SU-DHL-6 (cell line): ENCODE results near the gene EVA1C.

ENCODE experiments used
- H2AFZ ChIP-seq: fragments of 200-600 bp; sonication (generic); 2 replicates; pipeline ENCODE4 v1.6.1; 2014; ENCODE audit warnings: low read depth, mild to moderate bottlenecking, moderate library complexity, mixed read lengths, antibody characterized with exemption, low read length; ENCODE audit not compliant: severe bottlenecking
- H3F3A ChIP-seq: fragments of 200-600 bp; shearing (Covaris generic); 2 replicates; pipeline ENCODE4 v1.6.0; 2016; ENCODE audit warnings: antibody characterized with exemption, mild to moderate bottlenecking; ENCODE audit not compliant: insufficient read depth
- H3K27ac ChIP-seq: fragments of 200-600 bp; sonication (generic); 2 replicates; pipeline ENCODE4 v1.5.1; 2016; ENCODE audit warnings: low read depth, mild to moderate bottlenecking, low read length, moderate library complexity, mixed read lengths
- H3K27me3 ChIP-seq: fragments of 200-600 bp; sonication (generic), shearing (Covaris generic); 2 replicates; pipeline ENCODE4 v1.6.0; 2014; ENCODE audit warnings: mild to moderate bottlenecking, low read length
- H3K36me3 ChIP-seq: fragments of 200-600 bp; sonication (generic); 2 replicates; pipeline ENCODE4 v1.6.1; 2014; ENCODE audit warnings: mild to moderate bottlenecking, low read length, mixed read lengths
- H3K4me2 ChIP-seq: fragments of 300-600, 200-600 bp; shearing (Covaris generic), sonication (generic); 2 replicates; pipeline ENCODE4 v1.6.0; 2014; ENCODE audit warnings: low read length, low read depth, mild to moderate bottlenecking; ENCODE audit not compliant: poor library complexity, severe bottlenecking
- H3K4me3 ChIP-seq: fragments of 200-600 bp; sonication (generic); 2 replicates; pipeline ENCODE4 v1.5.1; 2014; ENCODE audit warnings: antibody characterized with exemption, low read length, mild to moderate bottlenecking, mixed read lengths; ENCODE audit not compliant: insufficient read depth, poor library complexity, severe bottlenecking
- H3K79me2 ChIP-seq: fragments of 200-600 bp; sonication (generic); 2 replicates; pipeline ENCODE4 v1.6.1; 2014; ENCODE audit warnings: mild to moderate bottlenecking, low read length, moderate library complexity; ENCODE audit not compliant: insufficient read depth
- H3K9ac ChIP-seq: fragments of 200-600 bp; sonication (generic); 2 replicates; pipeline ENCODE4 v1.7.0; 2014; ENCODE audit warnings: mild to moderate bottlenecking, low read length
- H3K9me2 ChIP-seq: fragments of 200-600 bp; sonication (generic); replicated peaks from 2 replicates; pipeline ENCODE4 v1.6.1; 2014; ENCODE audit warnings: low read length; ENCODE audit not compliant: insufficient read depth
- H3K9me3 ChIP-seq: fragments of 200-600 bp; sonication (generic); 2 replicates; pipeline ENCODE4 v1.6.1; 2014; ENCODE audit warnings: low read length, mixed read lengths; ENCODE audit not compliant: insufficient read depth
- H4K20me1 ChIP-seq: fragments of 200-600 bp; sonication (generic); 2 replicates; pipeline ENCODE4 v1.6.1; 2014; ENCODE audit warnings: low read depth, mild to moderate bottlenecking, antibody characterized with exemption, low read length, moderate library complexity, mixed read lengths
- EZH2phosphoT487 ChIP-seq: fragments of 200-600 bp; sonication (generic), shearing (Covaris generic); conservative IDR thresholded peaks from 2 replicates; pipeline ENCODE4 v1.6.1; 2018; ENCODE audit warnings: mild to moderate bottlenecking, antibody characterized with exemption, low read length, moderate library complexity, mixed read lengths
- TF ChIP-seq, protein P1 (sequence below): fragments of 200-600 bp; sonication (generic); IDR thresholded peaks from one replicate; pipeline ENCODE4 v1.5.1; 2017; ENCODE audit warnings: antibody characterized with exemption, mild to moderate bottlenecking, low read length, moderate library complexity; ENCODE audit not compliant: insufficient read depth, poor library complexity, severe bottlenecking

The EVA1C gene

DNA sequence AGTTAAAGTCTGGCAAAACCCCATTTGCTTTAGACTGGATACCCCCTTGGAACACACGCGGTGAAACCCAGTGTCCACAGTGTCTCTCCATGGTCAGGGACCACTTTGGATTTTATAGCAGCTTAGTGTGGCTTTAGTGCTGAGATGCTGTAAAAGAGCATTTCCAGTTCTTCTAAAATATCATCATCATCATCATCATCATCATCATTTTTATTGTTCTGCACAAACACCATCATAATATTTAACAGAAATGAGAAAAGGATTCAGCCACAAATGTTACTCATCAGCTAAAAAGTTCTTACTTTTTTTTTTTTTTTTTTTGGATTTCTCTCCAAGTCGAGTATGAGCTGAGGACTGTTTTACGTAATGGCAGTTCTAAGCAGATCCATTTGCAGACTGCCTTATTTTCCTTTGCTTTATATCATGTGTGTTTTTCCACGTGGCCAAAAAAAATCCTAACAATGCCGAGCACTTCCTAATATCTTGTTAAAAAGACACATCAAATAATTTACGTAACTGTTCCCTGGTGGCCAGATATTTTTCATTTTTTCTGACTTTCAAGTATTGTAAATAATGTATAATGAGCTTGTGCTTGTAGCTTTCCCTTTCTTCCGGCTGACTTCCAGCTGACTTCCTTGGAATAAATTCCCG, 62.8 kb downstream of the EVA1C start:
- no peaks in the 10 kb centered on the region for H3F3A ChIP-seq

DNA sequence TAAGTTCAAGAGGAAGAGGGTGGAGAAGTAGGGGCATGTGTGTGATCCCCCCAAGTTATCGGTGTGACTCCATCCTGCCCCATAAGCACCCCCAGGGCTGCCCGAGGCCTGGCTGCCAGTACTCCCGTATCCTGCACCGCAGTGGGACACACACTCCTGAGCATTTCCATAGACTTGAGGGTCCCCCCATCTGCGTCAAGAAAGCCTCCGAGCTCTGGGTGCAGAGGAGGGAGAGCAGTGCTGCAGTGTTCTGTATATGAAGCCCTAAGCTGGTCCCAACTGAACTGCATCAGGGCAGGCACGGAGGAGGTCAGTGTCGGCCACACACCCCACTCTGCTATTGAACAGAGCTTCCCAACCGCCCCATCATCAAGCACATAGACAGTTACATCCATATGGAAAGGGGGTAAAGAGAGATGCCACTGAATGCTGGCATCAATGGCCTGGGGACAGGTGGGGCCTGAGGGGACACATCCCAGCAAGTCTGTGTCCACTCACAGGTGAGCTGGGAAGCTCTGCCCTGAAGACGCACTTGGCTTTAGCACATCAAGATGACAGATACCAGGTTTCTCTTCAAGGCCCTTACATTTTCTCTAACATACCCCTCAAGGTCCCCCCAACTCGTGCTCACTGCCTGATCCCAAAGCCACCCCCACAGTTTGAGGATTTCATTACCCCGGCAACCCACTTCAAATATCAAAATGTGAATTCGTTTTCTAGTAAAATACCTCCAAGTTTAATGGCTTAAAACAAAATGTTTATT, 64.3 kb downstream of the EVA1C start:
- no peaks in the 10 kb centered on the region for H3K27me3 ChIP-seq
- H3K4me2 ChIP-seq = no peak overlapping the region
- no peak overlapping the region for H2AFZ ChIP-seq
- no peak overlapping the region for H3K4me3 ChIP-seq
- H4K20me1 ChIP-seq = no peaks in the 10 kb centered on the region
- no peaks in the 10 kb centered on the region for H3F3A ChIP-seq
- H3K27ac ChIP-seq = no peak overlapping the region
- H3K79me2 ChIP-seq = no peaks in the 10 kb centered on the region
- H3K9me3 ChIP-seq = no peaks in the 10 kb centered on the region
- no peaks in the 10 kb centered on the region for H3K36me3 ChIP-seq
- no peaks in the 10 kb centered on the region for H3K9me2 ChIP-seq
- H3K9ac ChIP-seq = no peak overlapping the region
- TF ChIP-seq, protein P1, sequence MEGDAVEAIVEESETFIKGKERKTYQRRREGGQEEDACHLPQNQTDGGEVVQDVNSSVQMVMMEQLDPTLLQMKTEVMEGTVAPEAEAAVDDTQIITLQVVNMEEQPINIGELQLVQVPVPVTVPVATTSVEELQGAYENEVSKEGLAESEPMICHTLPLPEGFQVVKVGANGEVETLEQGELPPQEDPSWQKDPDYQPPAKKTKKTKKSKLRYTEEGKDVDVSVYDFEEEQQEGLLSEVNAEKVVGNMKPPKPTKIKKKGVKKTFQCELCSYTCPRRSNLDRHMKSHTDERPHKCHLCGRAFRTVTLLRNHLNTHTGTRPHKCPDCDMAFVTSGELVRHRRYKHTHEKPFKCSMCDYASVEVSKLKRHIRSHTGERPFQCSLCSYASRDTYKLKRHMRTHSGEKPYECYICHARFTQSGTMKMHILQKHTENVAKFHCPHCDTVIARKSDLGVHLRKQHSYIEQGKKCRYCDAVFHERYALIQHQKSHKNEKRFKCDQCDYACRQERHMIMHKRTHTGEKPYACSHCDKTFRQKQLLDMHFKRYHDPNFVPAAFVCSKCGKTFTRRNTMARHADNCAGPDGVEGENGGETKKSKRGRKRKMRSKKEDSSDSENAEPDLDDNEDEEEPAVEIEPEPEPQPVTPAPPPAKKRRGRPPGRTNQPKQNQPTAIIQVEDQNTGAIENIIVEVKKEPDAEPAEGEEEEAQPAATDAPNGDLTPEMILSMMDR = no peak
- no peak for TF ChIP-seq EZH2phosphoT487

More for the DNA sequence above, 62.8 kb downstream of the EVA1C start:
- H4K20me1 ChIP-seq = no peaks in the 10 kb centered on the region
- no peak overlapping the region for H2AFZ ChIP-seq
- no peaks in the 10 kb centered on the region for H3K9me3 ChIP-seq
- no peak overlapping the region for H3K9ac ChIP-seq
- no peak for TF ChIP-seq EZH2phosphoT487
- TF ChIP-seq, protein P1 = no peak
- no peaks in the 10 kb centered on the region for H3K36me3 ChIP-seq
- H3K27ac ChIP-seq = no peak overlapping the region
- H3K4me3 ChIP-seq = no peak overlapping the region
- no peaks in the 10 kb centered on the region for H3K9me2 ChIP-seq
- no peaks in the 10 kb centered on the region for H3K79me2 ChIP-seq
- no peaks in the 10 kb centered on the region for H3K27me3 ChIP-seq
- no peak overlapping the region for H3K4me2 ChIP-seq

DNA sequence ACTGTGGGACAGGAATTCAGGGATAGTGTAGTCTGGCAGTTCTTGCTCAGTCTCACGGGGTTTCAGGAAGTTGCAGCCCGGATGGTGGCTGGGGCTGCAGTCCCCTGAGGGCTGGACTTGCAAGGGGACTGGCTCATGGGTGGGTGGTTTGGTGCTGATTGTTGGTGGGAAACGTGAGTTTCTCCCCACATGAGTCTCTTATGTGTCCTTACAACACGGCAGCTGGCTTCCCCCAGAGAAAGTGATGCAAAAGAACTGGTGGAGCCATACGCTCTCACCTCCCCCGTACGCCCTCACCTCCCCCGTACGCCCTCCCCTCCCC, 64.9 kb downstream of the EVA1C start:
- no peaks in the 10 kb centered on the region for H3F3A ChIP-seq
- H3K36me3 ChIP-seq = no peaks in the 10 kb centered on the region
- TF ChIP-seq, protein P1 = no peak
- no peak for TF ChIP-seq EZH2phosphoT487
- H2AFZ ChIP-seq = no peak overlapping the region
- no peaks in the 10 kb centered on the region for H3K9me3 ChIP-seq
- H3K9ac ChIP-seq = no peak overlapping the region
- no peak overlapping the region for H3K27ac ChIP-seq
- H3K9me2 ChIP-seq = no peaks in the 10 kb centered on the region
- no peaks in the 10 kb centered on the region for H3K79me2 ChIP-seq
- no peak overlapping the region for H3K4me3 ChIP-seq
- H3K27me3 ChIP-seq = no peaks in the 10 kb centered on the region
- no peak overlapping the region for H3K4me2 ChIP-seq
- no peaks in the 10 kb centered on the region for H4K20me1 ChIP-seq
